GM21447 (cell line): ENCODE data around the gene CCSER1.
"Not testable (repeated sequence)": the region's sequence is repeated elsewhere in the genome, so short reads cannot be mapped to it uniquely, and the experiment has no call there.

ENCODE experiments used
- ATAC-seq: cut with Tn5 transposase; IDR thresholded peaks from one replicate; pipeline ENCODE4 v1.9.1; 2021; ENCODE audit not compliant: unreplicated experiment

CCSER1 gene

DNA sequence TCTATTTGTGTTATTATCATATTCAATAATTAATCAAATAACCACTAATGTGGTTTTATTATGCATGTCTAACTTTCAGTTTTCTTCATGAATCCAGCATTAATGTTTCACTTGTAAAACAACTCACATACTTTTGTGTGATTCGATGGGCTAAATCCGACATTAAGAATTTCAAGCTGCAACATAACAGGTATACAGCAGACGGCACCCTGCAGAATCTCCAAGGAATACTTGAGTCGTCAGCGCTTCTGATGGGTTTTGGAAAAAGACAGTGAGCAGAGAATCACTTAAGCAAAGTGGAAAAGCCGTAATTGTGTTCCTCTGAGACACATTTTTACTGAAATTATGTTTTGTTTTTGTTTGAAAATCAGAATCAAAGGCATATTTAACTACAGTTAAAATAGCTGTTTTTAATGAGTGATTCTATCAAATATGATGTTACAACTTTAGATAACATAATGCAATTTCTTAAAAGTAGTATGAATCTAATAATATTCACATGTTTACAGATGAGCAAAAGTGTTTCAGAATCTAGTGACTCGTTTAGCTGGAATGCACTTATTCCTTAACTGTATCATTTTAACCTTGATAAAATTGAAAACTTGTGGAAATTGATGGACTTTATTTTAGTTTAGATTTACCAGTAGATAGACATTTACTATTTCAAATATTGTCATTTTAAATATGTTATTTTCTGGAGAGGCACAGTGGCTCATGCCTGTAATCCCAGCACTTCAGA lies 514.8 kb downstream of the CCSER1 start:
- no peak for ATAC-seq

DNA sequence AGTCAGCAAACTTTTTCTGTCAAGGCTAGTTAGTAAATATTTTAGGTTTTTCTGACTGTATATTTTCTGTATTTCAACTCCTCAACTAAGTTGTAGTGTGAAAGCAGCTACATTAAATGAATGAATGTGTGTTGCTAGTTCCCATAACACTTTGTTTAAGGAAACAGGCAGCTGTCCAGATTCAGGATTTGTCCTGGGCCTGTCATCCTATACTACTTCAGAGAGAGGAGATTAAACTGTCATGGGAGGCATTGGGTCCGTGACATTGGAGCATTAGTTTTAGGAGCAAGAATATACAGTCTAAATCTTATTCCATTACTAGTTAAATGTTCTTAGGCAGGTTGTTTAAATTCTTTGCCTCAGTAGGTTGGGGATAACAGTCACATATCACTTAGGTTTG lies 516.0 kb downstream of the CCSER1 start:
- no peak for ATAC-seq

DNA sequence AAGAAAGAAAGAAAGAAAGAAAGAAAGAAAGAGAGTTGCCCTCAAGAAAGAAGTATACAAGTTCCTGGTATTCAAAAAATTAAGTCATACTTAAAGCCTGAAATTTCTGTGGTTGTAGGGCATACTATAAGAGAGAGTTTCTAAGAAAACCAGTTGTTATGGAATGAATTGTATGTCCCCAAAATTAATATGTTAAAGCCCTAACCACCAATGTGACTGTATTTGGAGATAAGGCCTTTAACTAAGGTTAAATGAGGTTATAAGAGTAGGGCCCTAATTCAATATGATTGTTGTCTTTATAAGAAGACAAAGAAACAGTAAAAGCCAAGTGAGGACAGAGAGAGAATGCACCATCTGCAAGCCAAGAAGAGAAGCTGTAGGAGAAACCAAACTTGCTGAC lies 521.1 kb downstream of the CCSER1 start:
- ATAC-seq: no peak

DNA sequence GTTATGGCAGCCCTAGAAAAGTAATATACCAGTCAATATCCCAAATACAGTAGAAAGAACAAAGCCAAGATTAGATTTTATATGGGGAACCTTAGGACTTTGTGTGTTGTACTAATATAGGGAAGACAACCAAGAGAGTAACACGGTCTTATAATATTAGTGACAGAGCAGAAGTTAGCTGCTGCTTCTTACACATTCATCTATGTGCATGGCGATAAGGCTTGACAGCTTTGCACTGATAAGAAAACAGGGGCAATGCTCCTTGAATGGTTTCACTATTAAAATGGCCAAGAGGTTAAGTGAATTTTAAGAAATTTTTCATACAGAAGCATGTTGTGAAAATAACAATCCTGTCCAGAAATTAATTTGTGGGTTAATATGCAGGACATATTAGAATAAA lies 521.6 kb downstream of the CCSER1 start:
- no peak for ATAC-seq

DNA sequence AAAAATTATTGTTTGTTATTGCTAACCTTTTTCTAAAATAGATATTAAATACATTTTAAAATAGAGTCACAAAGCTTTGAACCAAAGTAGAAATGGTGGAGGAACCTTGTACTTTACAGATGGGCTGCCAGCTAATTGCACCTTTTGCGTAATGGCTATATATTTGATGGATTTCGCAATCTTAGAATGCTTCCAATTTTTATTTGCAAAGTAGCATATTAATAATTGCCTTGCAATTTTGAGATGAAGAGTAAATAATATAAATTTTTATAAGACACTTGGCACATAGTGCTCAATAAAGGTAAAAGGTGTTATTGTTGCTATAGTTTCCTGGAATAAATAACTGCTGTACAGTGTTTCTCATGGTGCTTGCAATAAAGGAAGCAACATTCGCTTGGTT lies 533.5 kb downstream of the CCSER1 start:
- no peak for ATAC-seq

DNA sequence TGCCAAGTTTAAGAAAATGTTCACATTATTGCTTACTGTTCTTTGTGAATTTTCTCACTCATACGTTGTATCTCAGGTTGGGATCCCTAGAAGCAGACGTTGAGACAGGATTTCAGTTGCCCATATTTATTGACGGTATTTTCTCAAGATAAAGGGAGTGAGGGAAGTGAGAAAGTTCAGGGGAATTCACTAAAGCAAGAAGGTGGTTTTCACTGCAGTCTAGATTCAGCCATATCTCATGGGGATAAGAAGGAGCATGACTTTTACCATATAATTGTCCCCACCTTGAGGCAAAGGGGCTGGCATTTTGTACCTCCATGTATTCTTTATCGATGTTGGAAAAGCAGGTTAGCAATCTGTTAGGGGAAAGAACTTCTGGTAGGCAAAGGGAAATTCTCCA lies 543.0 kb downstream of the CCSER1 start:
- no peak for ATAC-seq

DNA sequence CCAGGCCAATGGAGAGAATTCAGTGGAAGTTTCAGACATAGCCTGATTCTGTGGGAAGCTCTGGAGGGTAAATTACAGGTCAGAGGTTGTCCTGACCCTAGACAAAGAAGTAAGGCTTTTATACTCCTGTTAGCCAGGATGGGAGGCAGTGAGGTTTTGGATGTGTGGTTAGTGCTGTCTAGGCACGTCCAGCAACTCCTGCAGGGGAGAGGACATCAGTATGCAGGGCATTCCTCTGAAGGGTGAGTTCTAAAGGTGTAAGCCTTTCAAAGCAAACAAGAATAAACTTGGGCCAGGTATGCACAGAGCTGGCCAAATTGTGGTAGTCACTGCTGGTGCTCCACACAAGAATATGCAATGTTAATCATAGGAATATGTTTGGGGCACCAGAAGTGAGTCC lies 562.5 kb downstream of the CCSER1 start:
- no peak for ATAC-seq

DNA sequence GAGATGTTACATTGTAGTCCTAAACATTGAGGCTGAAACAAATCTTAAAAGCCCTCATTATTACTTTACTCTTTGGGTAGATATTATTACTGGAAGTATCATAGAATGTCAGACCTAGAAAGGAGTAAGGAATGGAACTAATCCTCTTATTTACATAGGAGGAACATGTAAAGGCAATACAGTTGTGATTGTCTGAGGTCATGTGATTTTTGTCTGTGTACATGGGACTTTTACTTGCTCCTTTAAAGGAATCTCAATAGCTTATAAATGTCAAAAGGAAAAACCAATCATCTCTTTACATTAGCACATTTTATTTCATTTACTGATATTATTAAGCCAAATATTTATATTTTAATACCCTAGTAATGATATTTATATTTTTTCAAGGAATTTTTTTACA lies 568.2 kb downstream of the CCSER1 start:
- ATAC-seq: no peak

DNA sequence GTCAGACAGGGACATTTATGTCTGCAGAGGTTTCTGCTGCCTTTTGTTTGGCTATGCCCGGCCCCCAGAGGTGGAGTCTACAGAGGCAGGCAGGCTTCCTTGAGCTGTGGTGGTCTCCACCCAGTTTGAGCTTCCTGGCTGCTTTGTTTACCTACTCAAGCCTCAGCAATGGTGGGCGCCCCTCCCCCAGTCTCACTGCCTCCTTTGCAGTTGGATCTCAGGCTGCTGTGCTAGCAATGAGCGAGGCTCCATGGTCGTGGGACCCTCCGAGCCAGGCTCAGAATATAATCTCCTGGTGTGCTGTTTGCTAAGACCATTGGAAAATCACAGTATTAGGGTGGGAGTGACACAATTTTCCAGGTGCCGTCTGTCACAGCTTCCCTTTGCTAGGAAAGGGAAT lies 578.3 kb downstream of the CCSER1 start:
- not testable (repeated sequence) for ATAC-seq

DNA sequence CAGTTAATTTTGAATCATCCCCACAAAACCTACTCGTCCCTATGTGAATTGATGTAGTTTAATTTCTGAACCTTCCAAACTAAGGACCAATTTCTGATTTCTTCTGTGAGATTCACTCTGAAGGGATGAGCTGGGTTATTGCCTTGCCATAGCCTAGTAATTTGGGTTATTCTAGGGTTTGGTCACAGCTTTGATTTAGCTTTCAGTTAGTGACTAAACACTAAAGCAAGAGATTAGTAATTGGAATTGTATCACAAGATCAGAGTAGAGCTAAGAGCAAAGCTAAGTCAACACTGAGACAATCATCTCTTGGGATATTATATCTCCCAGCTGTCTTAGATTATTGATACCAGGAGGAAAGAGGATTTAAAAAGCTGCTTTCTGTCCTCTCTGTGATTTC lies 588.0 kb downstream of the CCSER1 start:
- ATAC-seq: no peak

DNA sequence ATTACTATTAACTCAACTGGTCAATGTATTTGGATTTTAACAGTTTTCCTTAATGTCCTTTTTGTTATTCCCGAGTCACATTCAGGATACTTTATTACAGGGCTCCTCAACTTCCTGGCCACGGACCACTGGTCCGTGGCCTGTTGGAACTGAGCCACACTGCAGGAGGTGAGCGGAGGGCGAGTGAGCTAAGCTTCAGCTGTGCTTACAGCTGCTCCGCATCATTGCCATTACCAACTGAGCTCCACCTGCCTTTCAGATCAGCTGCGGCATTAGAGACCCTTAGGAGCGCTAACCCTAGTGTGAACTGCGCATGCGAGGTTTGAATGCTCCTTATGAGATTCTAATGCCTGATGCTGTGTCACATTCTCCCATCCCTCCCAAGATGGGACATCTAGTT lies 591.7 kb downstream of the CCSER1 start:
- no peak for ATAC-seq

DNA sequence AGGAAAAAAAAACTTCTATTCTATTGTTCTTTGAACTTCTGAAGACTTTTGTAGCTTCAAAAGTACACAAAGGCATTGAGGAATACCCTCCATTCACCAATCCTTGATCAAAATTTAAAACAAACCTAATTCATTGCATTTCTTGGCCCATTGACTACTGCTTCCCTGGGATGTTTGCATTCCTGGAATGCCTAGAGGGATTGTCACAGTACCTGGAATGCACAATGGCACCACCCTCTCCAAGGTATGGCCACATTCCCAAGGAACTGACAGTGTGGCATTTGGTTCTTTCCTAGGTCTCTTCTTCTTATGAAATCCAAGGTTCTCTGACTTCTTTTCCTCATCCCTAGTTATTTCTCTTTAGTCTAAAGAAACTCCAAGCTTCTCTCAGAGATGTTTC lies 600.7 kb downstream of the CCSER1 start:
- no peak for ATAC-seq

DNA sequence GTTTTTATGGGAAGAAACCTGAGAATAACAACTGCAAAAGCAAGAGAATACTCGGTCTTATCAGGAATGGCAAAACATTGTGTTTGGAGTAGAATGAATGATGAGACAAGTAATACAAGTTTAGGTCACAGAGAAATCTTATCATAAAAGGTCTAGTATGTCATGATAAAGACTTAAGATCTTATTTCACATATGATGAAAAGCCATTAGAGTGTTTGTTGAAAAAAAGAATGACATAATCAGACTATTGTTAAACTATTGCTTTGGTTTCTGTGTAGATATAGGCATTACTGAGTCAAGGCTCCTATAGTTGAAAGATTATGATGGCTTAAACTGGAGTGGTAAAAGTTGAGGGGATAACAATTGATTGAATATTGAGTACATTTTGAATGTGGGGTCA lies 603.6 kb downstream of the CCSER1 start:
- ATAC-seq: no peak

DNA sequence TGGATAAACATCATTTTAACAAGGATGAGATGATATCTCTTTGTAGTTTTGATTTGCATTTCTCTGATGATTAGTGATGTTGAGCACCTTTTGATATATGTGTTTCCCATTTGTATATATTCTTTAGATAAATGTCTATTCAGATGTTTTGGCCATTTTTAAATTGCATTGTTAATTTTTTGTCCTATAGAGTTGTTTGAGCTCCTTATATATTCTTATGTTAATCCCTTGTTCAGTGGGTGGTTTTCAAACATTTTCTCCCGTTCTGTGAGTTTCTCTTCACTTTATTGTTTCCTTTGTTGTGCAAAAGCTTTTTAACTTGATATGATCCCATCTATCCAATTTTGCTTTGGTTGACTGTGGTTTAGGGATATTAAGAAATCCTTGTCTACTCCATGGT lies 606.0 kb downstream of the CCSER1 start:
- no peak for ATAC-seq

DNA sequence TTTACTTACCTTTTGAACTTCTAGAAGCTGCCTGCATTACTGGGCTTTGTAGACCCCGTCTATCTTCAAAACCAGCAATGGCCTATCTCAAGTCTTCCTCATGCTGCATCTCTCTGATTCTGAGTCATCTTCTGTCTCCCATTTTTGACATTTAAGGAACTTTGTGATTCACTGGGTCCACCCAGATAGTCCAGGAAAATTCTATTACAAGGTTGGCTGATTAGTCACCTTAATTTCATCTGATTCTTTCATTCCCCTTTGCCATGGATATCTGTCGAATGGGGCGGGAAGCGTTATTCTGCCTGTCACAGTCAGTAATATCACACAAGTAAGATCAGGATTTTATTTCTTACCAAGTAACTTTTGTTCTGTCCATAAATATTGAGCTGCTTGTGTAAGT lies 618.0 kb downstream of the CCSER1 start:
- no peak for ATAC-seq

DNA sequence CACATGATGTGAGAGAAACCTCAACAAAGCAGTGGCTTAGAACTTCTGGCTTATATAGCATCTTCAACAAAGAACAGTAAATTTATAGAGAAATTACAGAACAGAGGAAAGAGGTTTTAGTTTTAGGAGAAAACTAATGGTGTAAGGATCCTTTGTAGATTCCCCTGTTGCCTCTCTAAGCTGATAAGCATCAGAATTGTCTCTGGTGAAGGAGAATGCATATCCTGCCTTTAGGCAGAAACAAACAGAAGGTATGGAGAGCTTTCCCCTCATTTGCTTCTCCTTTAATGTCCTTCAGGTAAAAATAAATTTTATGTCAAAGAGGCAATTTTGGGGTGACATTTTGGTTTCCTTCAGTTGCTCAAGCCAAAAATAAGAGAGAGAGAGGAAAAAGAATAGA lies 625.9 kb downstream of the CCSER1 start:
- no peak for ATAC-seq

DNA sequence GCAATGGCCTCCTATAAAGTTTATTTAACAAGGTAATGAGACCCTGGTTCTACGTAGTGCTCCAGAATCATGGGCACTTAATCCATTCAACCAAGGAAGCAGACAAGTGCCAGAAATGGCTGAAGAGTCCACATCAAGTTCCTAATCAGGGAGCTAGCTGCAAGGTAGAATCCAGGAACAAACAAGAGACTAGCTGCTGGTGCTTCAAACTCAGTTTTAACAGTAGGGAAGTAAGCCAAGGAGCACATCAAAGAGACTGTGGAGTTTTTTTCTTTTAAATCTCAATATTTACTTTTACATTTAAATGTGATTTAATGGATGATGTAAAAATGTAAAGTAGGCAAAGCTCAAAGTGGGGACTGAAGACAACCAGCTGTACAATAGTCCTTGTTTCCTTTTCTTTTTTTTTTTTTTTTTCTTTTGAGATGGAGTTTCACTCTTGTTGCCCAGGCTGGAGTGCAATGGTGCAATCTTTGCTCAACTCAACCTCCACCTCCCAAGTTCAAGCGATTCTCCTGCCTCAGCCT lies 630.4 kb downstream of the CCSER1 start:
- no peak for ATAC-seq

DNA sequence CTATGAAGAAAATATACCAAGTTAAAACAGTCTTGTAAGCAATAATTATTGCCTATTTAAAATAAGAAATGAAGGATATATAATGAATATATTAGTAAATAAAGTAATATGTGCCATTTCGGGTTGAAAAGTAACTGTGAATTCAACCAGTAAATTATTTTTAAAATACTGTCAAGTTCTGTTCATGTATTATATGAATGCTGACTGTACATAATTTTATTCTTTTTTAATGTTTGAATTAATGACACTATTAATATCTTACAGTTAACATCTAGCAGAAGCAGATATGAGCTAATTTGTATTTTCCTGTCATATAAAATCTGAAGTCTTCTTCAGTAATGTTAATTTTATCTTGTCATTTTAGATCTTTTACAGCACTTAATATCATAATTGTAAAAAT lies 632.9 kb downstream of the CCSER1 start:
- ATAC-seq: no peak

DNA sequence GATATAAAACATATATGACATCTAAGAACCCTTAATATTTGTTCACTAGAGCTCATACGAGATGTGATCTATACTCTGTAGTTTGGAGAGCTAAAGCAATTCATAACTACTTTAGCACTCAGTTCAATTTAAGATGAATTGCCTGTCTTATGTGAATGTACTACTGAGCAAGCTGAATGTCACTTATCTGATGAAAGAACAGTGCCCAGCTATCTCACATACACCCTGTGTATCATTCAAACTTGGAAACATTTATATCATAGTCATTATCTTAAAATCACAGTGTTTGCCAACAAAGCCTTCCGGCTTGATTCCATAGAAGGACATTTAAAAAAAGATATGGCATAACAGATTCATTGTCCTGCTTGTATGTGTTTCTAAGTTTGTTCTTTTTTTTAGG lies 639.6 kb downstream of the CCSER1 start:
- ATAC-seq: no peak

DNA sequence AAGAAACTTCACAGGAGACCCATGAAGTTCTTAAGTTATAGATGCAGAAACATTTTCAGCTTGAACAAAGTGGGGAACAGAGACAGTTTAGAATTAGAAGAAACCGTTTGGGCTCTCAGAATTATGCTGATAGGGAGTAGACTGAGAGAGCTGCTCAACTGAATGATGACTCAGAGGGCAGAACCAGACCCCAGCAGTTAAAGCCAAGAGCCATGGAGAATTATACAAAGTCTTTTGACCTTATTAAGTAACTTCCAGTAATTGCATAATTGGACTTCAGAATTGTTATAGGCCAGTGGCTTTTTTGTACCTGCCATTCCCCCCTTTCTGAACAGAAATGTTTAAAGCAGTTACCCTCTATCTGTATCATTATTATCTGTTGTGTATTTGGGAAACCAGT lies 642.1 kb downstream of the CCSER1 start:
- ATAC-seq: no peak

DNA sequence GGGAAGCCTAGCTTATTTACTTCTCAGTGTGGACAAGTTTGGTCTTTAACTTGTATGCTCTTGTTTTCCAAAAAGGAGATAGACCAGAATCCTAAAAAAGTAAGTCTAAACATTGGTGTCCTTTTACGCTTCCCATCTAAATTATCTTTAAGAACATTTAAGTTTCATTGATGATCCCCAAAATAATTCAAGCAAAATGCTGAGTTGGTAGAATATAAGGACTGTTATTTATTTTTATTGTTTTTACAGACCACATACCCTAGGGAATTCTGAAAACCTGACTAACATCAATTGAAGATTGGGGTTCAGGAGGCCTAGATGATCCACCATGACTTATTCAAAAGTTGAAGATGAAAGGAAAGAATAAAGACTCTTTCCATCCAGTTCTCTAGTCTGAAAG lies 653.0 kb downstream of the CCSER1 start:
- ATAC-seq: no peak

DNA sequence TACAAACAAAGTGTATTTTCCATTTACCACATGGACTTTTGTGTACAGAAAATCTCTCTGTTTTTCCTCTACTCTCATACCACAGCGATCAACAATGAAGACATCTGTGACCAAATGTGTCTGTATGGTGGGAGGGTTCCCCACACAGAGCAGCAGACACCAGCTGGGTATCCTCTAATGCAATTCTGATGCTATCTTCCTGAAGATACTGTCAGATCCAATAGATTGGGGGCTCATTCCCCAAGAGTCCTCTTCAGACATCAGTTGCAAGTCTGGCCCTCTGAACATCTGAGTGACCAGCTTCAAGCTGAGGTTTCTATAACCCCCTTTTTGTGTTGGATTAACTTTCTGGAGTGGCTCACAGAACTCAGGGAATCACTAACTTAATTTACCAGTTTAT lies 659.4 kb downstream of the CCSER1 start:
- ATAC-seq: no peak

DNA sequence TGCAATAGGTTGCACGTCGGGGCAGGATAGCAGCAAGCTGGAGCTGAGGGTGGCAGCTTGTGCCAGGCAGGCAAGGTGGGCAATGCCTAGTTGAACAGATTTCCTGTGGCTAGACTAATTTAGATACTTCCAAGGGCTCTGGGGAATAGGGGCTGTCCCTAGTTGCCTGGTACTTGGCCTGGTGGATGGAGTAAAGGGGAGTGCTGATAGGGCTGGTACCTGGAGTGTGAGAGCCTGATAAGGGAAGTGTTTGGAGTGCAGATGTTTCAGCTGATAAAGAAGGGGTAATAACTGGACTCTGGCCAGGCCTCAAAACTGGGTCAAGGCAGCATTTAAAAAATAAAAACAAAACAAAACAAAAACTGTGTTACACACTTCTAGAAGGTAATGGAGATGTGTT lies 665.5 kb downstream of the CCSER1 start:
- no peak for ATAC-seq
